NCI-H2171 treated with DMSO at 0.1 percent for 48 hours (cell line): ENCODE data around the gene OPN1MW.
"Not testable (repeated sequence)": the region's sequence is repeated elsewhere in the genome, so short reads cannot be mapped to it uniquely, and the experiment has no call there.

Source experiments
- DNase-seq: peaks from one replicate; lab custom pipeline; 2025; lab: John Stamatoyannopoulos, UW

OPN1MW gene

GRCh38 chrX:154211057-154211456 lies 28.7 kb downstream of the OPN1MW start:
- not testable (repeated sequence) for DNase-seq

- DNase-seq, result not testable (repeated sequence)
Measured at GRCh38 chrX:154211499-154211898, 29.1 kb downstream of the OPN1MW start.

DNA sequence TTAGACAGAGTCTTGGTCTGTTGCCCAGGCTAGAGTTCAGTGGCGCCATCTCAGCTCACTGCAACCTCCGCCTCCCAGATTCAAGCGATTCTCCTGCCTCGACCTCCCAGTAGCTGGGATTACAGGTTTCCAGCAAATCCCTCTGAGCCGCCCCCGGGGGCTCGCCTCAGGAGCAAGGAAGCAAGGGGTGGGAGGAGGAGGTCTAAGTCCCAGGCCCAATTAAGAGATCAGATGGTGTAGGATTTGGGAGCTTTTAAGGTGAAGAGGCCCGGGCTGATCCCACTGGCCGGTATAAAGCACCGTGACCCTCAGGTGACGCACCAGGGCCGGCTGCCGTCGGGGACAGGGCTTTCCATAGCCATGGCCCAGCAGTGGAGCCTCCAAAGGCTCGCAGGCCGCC lies 37.1 kb downstream of the OPN1MW start, which contains the start of gene OPN1MW2:
Gene OPN1MW2 (plus strand): TSS at position 301 of the 400 bp plus-strand sequence. CDS start 60 bp downstream, at position 361.
- DNase-seq, result not testable (repeated sequence)

GRCh38 chrX:154225292-154225691 lies 42.9 kb downstream of the OPN1MW start:
- not testable (repeated sequence) for DNase-seq

GRCh38 chrX:154226706-154227105 lies 44.3 kb downstream of the OPN1MW start:
- DNase-seq, result not testable (repeated sequence)

DNA sequence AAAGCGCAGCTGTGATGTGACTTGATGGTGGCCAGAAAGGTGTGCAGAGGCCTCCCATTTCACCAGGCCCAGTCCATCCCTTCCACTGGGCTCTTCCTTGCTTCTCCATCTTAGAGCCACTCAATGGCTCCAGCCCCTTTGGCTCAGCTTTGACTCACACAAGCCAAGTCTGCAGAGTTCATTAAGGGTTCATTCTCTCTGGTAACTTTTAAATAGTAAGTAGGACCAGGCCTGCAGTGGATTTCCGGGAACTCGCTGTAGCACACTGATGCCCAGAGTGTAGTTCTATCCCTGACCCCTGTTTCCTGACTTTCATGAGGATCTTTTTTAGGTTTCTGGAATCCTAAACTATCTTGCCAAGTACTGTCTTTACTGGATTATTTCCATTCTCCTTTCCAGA lies 49.0 kb downstream of the OPN1MW start:
- DNase-seq, result not testable (repeated sequence)

- not testable (repeated sequence) for DNase-seq
Measured at GRCh38 chrX:154233620-154234019, 51.2 kb downstream of the OPN1MW start.

DNA sequence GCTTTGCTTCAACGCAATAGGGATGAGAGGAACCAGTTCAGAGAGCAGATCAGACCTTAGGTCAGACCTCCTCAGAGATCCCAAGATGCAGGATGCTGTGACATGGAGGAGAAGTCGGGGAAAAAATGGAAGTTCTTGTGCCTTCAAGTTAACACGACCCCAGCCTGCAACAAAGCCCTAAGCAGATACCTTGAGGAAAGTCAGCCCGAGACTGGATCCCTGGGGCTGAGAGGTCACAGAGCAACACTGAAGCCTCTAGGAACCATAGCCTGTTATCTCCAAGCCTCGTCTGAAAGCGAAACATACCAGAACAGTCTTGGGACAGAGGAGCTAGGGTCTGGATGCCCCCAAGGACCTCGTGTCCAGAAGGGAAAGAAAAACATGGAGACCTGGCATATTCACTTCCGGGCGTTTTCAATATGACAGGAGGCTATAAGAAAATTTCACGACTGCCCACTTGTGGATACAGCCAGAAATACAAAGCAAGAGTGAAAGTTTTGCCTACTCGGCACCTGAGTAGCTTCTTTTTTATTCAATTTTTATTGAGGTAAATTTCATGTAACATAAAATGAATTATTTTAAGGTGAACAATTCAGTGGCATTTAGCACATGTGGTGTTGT lies 56.7 kb downstream of the OPN1MW start:
- DNase-seq, result not testable (repeated sequence)

- DNase-seq, result not testable (repeated sequence)
Measured at GRCh38 chrX:154239982-154240503, 57.6 kb downstream of the OPN1MW start.
